ENCODE measurements around the gene LRRC30.

DNA sequence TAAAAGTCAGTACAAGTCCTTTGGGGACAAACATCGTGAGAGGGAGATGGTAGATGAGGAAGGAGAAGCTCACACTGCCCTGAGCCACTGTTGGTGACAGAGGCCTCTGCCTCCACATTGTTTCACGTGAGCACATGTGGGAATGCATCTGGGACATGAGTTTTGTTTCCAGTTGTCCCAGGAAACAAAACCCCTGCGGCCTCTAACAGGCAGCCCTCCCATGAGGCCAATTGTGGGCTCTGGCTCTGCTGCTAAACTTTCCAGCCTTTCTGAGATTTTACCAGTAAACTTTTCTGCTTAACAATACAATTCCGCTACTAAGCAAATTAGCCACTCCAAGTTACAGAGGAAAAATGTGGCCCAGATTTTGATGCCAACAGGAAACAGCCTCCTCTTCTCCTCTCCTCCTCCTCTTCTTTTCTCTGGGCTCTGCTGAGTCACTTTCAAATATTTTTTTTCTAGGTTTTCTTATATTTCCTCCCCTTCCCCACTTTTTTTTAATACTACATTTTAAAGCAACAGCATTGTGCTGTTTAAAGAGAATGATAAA is 23.4 kb upstream of the LRRC30 start:
- TF ChIP-seq CTCF (conservative IDR thresholded peaks at IDR 0.05 in 1 of 2, IDR thresholded peaks at IDR 0.05 in 1 of 2; ENCODE audit: extremely low read depth in 1 of 2, insufficient read depth in 1 of 2, low read depth in 1 of 2, low read length in 2 of 2) (no peak), EZH2 (IDR thresholded peaks at IDR 0.05; ENCODE audit: borderline replicate concordance, low read length) (no peak)
